Body of pancreas (tissue), 4 donors: Measurements from ENCODE around the gene NLGN2. TPM values are rescaled to one million over a fixed set of nuclear protein-coding genes. Genes with fewer than 3 reads are reported as not detected.

Experiments
- ATAC-seq: fragments of 150-250 bp; one replicate; pipeline ENCODE4 v1.9.1; 2016
- DNase-seq, 4 donors: peaks; one replicate each; pipeline ENCODE4 v3.0.0-alpha.2; 2019
- H3K27ac ChIP-seq, 4 donors: fragments of 200-600 bp; sonication (generic); 1 replicate in 3 of 4; 2 replicates in 1 of 4; pipeline versions ENCODE4 v1.5.1 to v1.6.1; 2016 to 2019; ENCODE audit warnings: mild to moderate bottlenecking in 1 of 4, mixed read lengths in 1 of 4, moderate library complexity in 1 of 4
- H3K27me3 ChIP-seq, 2 donors: fragments of 200-600 bp; sonication (generic); one replicate each; pipeline ENCODE4 v1.6.0; 2016; ENCODE audit warnings: mild to moderate bottlenecking in 1 of 2
- H3K36me3 ChIP-seq, 2 donors: fragments of 200-600 bp; sonication (generic); replicated peaks in 1 of 2; 2 replicates each; pipeline ENCODE4 v1.5.1; 2016; ENCODE audit warnings: low read depth in 2 of 2; ENCODE audit not compliant: insufficient read depth in 1 of 2
- H3K4me1 ChIP-seq: fragments of 200-600 bp; sonication (generic); one replicate; pipeline ENCODE4 v1.6.0; 2016
- H3K4me3 ChIP-seq, 2 donors: fragments of 200-600 bp; sonication (generic); 1 replicate in 1 of 2; 2 replicates in 1 of 2; pipeline ENCODE4 v1.5.1; 2016 to 2019
- H3K9me3 ChIP-seq, 3 donors: fragments of 200-600 bp; sonication (generic); 1 replicate in 2 of 3; 2 replicates in 1 of 3; pipeline ENCODE4 v1.5.1; 2016
- POLR2A ChIP-seq, 3 donors: fragments of 450-650 bp; IDR thresholded peaks; one replicate each; pipeline ENCODE4 v1.6.1; 2016; ENCODE audit warnings: antibody characterized with exemption in 3 of 3, mild to moderate bottlenecking in 2 of 3
- WGBS, 2 donors: methylation state at CpG; one replicate each; pipeline ENCODE4 v1.1.5; 2017; 5-methylcytosine and 5-hydroxymethylcytosine counted together
- intact Hi-C: fragments of 100-400 bp; cut with DNase I; formaldehyde crosslinking; loops from one replicate; pipeline ENCODE4 v1.15.1; 2023
- total RNA-seq, 2 donors: library from RNA; depleted of rRNA; stranded (reverse); fragments of >200 nt; gene quantifications; one replicate each; pipeline ENCODE4 v1.1.0, GENCODE V29; 2016
- TF ChIP-seq, protein P1 (sequence below), 7 experiments: fragments of 450-650 bp in 4 of 7; fragments of 200-600 bp in 3 of 7; sonication (generic) in 3 of 7; IDR thresholded peaks; one replicate each; pipeline ENCODE4 v1.5.1; 2016 to 2019; ENCODE audit warnings: antibody characterized with exemption in 7 of 7

Gene NLGN2
- total RNA-seq, 2 donors from 2014 or later, result 5.2 to 6.3 TPM

DNA sequence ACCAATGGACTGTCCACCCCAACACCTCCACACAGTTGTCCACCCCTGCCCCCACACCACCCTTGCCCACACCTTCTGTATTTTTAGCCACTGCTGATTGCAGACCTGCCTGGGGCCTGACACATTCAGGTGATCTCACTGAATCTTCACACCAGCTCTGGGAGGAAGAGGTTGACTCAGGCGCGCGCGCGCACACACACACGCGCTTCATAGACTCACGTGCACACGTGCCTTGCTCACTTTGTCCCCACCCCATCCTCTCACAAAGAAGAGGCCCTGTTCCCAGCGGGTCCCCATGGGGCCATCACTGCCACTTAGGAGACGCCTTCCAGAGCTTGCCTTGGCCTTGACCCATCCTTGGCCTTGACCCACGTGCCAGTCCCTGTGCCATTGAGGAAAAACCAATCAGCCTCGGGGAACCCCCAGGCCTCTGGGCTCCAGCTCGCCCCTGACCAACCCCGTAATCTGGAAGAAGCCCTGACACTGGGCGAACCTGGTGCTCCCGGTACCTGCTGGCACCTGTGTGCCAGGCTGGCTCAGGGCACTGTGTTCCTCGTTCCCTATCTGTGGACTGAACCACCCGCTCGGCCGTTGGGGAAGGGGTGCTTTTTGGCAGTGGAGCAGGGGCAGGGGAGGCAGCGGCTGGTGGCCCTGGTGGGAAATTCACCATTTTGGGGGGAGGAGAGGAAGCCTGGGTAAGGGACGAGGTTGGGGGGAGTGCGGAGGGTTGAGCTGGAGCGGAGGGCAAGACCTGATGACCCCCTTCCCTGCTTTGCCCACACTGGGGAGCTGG lies 3.2 kb downstream of the NLGN2 start:
- no peak for DNase-seq
- no peaks in the 10 kb centered on the region for H3K9me3 ChIP-seq
- no peak overlapping the region for H3K4me3 ChIP-seq
- TF ChIP-seq POLR2A (IDR thresholded peaks at IDR 0.05), result no peak
- TF ChIP-seq, protein P1, sequence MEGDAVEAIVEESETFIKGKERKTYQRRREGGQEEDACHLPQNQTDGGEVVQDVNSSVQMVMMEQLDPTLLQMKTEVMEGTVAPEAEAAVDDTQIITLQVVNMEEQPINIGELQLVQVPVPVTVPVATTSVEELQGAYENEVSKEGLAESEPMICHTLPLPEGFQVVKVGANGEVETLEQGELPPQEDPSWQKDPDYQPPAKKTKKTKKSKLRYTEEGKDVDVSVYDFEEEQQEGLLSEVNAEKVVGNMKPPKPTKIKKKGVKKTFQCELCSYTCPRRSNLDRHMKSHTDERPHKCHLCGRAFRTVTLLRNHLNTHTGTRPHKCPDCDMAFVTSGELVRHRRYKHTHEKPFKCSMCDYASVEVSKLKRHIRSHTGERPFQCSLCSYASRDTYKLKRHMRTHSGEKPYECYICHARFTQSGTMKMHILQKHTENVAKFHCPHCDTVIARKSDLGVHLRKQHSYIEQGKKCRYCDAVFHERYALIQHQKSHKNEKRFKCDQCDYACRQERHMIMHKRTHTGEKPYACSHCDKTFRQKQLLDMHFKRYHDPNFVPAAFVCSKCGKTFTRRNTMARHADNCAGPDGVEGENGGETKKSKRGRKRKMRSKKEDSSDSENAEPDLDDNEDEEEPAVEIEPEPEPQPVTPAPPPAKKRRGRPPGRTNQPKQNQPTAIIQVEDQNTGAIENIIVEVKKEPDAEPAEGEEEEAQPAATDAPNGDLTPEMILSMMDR (IDR thresholded peaks at IDR 0.05), result no peak
- H3K27ac ChIP-seq, result no peak overlapping the region
- ATAC-seq, result no peak
- intact Hi-C loops, result no loop called here
- 79 to 81% methylated on average over 17 to 25 of the region's 25 CpGs for WGBS, 2 donors
- no peaks in the 10 kb centered on the region for H3K36me3 ChIP-seq
- no peaks in the 10 kb centered on the region for H3K27me3 ChIP-seq
- no peaks in the 10 kb centered on the region for H3K4me1 ChIP-seq

DNA sequence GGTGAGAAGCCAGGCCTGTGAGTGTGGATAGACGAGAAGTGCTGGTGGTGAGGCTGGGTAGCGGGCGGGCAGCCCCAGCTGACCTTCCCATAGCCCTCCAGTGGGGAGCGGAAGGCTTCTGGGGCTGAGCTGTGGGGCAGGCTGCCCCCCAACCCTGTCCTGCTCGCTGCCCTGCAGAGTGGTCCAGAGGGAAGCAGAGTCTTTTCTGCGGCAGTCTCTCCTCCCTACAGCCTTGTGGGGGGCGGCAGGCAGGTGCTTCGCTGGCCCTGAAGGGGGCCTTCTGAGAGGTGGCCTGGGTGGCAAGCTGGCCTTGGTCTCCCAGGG lies 3.7 kb downstream of the NLGN2 start:
- intact Hi-C loops, result no loop called here
- DNase-seq (no peak), ATAC-seq (no peak)
- H3K27ac ChIP-seq, result no peak overlapping the region
- no peaks in the 10 kb centered on the region for H3K9me3 ChIP-seq
- H3K27me3 ChIP-seq, result no peaks in the 10 kb centered on the region
- H3K4me1 ChIP-seq, result no peaks in the 10 kb centered on the region
- TF ChIP-seq, protein P1 (IDR thresholded peaks at IDR 0.05), result no peak
- no peak for TF ChIP-seq POLR2A (IDR thresholded peaks at IDR 0.05)
- H3K36me3 ChIP-seq, result no peaks in the 10 kb centered on the region
- 79 to 90% methylated on average over 7 of the region's 8 CpGs for WGBS, 2 donors
- no peak overlapping the region for H3K4me3 ChIP-seq

DNA sequence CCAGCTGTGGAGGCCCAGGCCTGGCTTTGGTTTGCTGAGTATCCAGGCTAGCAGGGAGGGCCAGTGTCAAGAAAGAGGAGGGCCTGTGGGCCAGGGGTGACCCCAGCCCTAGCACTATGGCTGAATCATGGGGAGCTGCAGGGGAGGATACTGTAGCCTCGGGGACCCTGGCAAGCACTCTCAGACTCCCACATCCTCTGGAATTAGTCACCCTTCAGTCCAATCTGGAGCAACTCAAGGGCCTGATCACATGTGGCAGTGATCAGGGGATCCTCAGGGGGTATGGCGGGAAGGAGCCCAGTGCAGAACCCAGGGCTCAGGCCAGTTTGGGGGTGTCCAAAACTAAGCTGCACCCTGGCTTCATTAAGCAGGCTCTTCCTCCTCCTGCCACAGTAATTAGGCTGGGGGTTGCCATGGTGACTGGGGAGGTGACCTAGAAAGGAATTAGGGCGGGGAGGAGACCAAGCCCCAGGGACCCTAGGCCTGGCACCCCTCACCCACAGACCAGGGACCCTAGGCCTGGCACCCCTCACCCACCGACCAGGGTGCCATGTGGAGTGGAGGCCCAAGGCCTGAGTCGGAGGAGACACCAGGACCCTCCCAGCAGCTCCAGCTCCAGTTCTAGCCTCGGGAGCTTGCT lies 5.8 kb downstream of the NLGN2 start:
- no peak for ATAC-seq
- Histone ChIP-seq H3K9me3 (no peaks in the 10 kb centered on the region), H3K4me3 (no peak overlapping the region), H3K27ac (no peak overlapping the region), H3K36me3 (no peaks in the 10 kb centered on the region), H3K27me3 (no peaks in the 10 kb centered on the region), H3K4me1 (no peaks in the 10 kb centered on the region)
- no peak for DNase-seq
- no peak for TF ChIP-seq POLR2A (IDR thresholded peaks at IDR 0.05)
- TF ChIP-seq, protein P1 (IDR thresholded peaks at IDR 0.05), result no peak
- 69 to 77% methylated on average over 2 to 6 of the region's 6 CpGs for WGBS, 2 donors
- intact Hi-C loops, result no loop called here

DNA sequence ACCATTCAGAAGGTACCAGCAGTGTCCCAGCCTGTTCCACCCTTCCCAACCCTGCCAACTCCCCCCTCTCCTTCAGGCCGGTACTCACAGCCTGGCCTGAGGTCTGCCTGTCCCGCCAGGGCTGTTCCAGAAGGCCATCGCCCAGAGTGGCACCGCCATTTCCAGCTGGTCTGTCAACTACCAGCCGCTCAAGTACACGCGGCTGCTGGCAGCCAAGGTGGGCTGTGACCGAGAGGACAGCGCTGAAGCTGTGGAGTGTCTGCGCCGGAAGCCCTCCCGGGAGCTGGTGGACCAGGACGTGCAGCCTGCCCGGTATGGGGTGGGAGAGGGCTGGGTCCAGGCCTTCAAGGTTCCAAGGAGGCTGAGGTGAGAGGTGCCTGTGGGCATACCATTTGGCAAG lies 7.2 kb downstream of the NLGN2 start:
- DNase-seq (no peak), ATAC-seq (no peak)
- no peak overlapping the region for H3K27ac ChIP-seq
- no peak overlapping the region for H3K4me3 ChIP-seq
- no peaks in the 10 kb centered on the region for H3K36me3 ChIP-seq
- 40 to 82% methylated on average over 1 to 14 of the region's 14 CpGs for WGBS, 2 donors
- TF ChIP-seq, protein P1 (IDR thresholded peaks at IDR 0.05), result no peak
- TF ChIP-seq POLR2A (IDR thresholded peaks at IDR 0.05), result no peak
- intact Hi-C loops, result no loop called here
- no peaks in the 10 kb centered on the region for H3K27me3 ChIP-seq
- H3K9me3 ChIP-seq, result no peaks in the 10 kb centered on the region
- no peaks in the 10 kb centered on the region for H3K4me1 ChIP-seq

DNA sequence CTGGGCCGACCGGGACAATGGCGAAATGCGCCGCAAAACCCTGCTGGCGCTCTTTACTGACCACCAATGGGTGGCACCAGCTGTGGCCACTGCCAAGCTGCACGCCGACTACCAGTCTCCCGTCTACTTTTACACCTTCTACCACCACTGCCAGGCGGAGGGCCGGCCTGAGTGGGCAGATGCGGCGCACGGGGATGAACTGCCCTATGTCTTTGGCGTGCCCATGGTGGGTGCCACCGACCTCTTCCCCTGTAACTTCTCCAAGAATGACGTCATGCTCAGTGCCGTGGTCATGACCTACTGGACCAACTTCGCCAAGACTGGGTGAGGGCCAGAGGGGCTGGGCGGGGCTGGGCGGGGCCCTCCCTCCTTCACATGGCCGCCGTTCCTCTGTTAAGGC lies 8.1 kb downstream of the NLGN2 start:
- WGBS, 2 donors, result 79 to 85% methylated on average over 16 to 22 of the region's 23 CpGs
- no peaks in the 10 kb centered on the region for H3K9me3 ChIP-seq
- no peak overlapping the region for H3K27ac ChIP-seq
- no peaks in the 10 kb centered on the region for H3K36me3 ChIP-seq
- H3K4me3 ChIP-seq, result no peak overlapping the region
- intact Hi-C loops, result no loop called here
- DNase-seq, result no peak
- no peaks in the 10 kb centered on the region for H3K4me1 ChIP-seq
- TF ChIP-seq POLR2A (IDR thresholded peaks at IDR 0.05), result no peak
- TF ChIP-seq, protein P1 (IDR thresholded peaks at IDR 0.05), result no peak
- H3K27me3 ChIP-seq, result no peaks in the 10 kb centered on the region
- no peak for ATAC-seq
